Hematopoietic multipotent progenitor cell (in vitro differentiated cells): Measurements from ENCODE around the gene MICB. TPM values are rescaled to one million over a fixed set of nuclear protein-coding genes. Genes with fewer than 3 reads are reported as not detected.
"Not testable (repeated sequence)": the region's sequence is repeated elsewhere in the genome, so short reads cannot be mapped to it uniquely, and the experiment has no call there.

Source experiments
- DNase-seq, 3 donors: peaks; one replicate each; pipeline ENCODE4 v3.0.0-alpha.2; 2011 to 2015; ENCODE audit warnings: low read depth in 2 of 3, low spot score in 2 of 3
- total RNA-seq: library from RNA; depleted of rRNA; stranded (reverse); fragments of >200 nt; gene quantifications from one replicate; pipeline ENCODE4 v1.2.3, GENCODE V29; 2012

The MICB gene
- total RNA-seq, 1 donor: 15.1 TPM

GRCh38 chr6:31498748-31499147, 803 bp downstream of the MICB start:
- DNase-seq: no peak

- not testable (repeated sequence) for DNase-seq
Measured at GRCh38 chr6:31499648-31500047, 1.7 kb downstream of the MICB start.

GRCh38 chr6:31502586-31502985, 4.6 kb downstream of the MICB start:
- no peak for DNase-seq

GRCh38 chr6:31509036-31509435, 11.1 kb downstream of the MICB start:
- not testable (repeated sequence) for DNase-seq

- no peak for DNase-seq
Measured at GRCh38 chr6:31510007-31510406, 12.1 kb downstream of the MICB start.

GRCh38 chr6:31513456-31514165, 15.7 kb downstream of the MICB start:
- DNase-seq: no peak

- no peak for DNase-seq
Measured at GRCh38 chr6:31521835-31522234, 23.9 kb downstream of the MICB start.

- DNase-seq: no peak
Measured at GRCh38 chr6:31525553-31525931, 27.6 kb downstream of the MICB start.

- DNase-seq: peak in 2 of 3 donors; percentile 17 to 29
Measured at GRCh38 chr6:31525932-31526591, 28.1 kb downstream of the MICB start.

- peak in 1 of 3 donors; percentile 13 for DNase-seq
Measured at GRCh38 chr6:31528307-31528777, 30.4 kb downstream of the MICB start.

- DNase-seq: no peak
Measured at GRCh38 chr6:31528821-31529328, 30.9 kb downstream of the MICB start, which contains the start of gene MCCD1. MCCD1 (plus strand) TSS chr6:31528962; CDS start chr6:31529015, 53 bp downstream.

- no peak for DNase-seq
Measured at GRCh38 chr6:31529329-31530150, 31.6 kb downstream of the MICB start.

GRCh38 chr6:31530659-31531058, 32.7 kb downstream of the MICB start:
- DNase-seq: no peak

- DNase-seq: no peak
Measured at GRCh38 chr6:31531162-31531561, 33.2 kb downstream of the MICB start.

- DNase-seq: no peak
Measured at GRCh38 chr6:31531771-31532643, 34.1 kb downstream of the MICB start.

GRCh38 chr6:31532644-31533454, 34.9 kb downstream of the MICB start:
- no peak for DNase-seq

GRCh38 chr6:31533455-31533841, 35.5 kb downstream of the MICB start:
- DNase-seq: no peak

GRCh38 chr6:31534011-31534410, 36.1 kb downstream of the MICB start:
- DNase-seq: no peak

GRCh38 chr6:31534521-31535040, 36.6 kb downstream of the MICB start:
- DNase-seq: no peak
